Measurements from ENCODE around the gene STK26.

- TF ChIP-seq POLR2AphosphoS5 (IDR thresholded peaks at IDR 0.05; ENCODE audit: insufficient read depth, low read depth, low read length) (peak; percentile 14), CTCF (IDR thresholded peaks at IDR 0.05; ENCODE audit: extremely low read depth in 1 of 2, insufficient read depth in 1 of 2, low read depth in 1 of 2, low read length in 2 of 2) (no peak), POLR2A (IDR thresholded peaks at IDR 0.05; ENCODE audit: low read depth, low read length) (no peak)
- TF ChIP-seq, protein P1, sequence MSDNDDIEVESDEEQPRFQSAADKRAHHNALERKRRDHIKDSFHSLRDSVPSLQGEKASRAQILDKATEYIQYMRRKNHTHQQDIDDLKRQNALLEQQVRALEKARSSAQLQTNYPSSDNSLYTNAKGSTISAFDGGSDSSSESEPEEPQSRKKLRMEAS (IDR thresholded peaks at IDR 0.05; ENCODE audit: insufficient read depth, insufficient read length), result no peak
These were observed at the start of gene STK26 for GRCh38 chrX:132022967-132023895.

Measured in endothelial cell of umbilical vein (primary cell).